Transverse colon (tissue), 4 donors: ENCODE results near the gene KCNC2.

Experiments
- EP300 ChIP-seq: sonication (generic); formaldehyde crosslinking; IDR thresholded peaks from one replicate; pipeline ENCODE4 v1.6.1; 2017; ENCODE audit warnings: antibody characterized with exemption, low read depth
- POLR2A ChIP-seq: fragments of 450-650 bp; IDR thresholded peaks from one replicate; pipeline ENCODE4 v1.6.1; 2016; ENCODE audit warnings: antibody characterized with exemption, mild to moderate bottlenecking, moderate library complexity
- POLR2AphosphoS5 ChIP-seq, 3 donors: sonication (generic); formaldehyde crosslinking; IDR thresholded peaks; one replicate each; pipeline ENCODE4 v1.6.1; 2016; ENCODE audit warnings: antibody characterized with exemption in 3 of 3
- TF ChIP-seq, protein P1 (sequence below), 5 experiments: fragments of 200-600 bp in 3 of 5; fragments of 450-650 bp in 2 of 5; sonication (generic) in 3 of 5; IDR thresholded peaks; 1 replicate in 2 of 5; 2 replicates in 3 of 5; pipeline ENCODE4 v1.5.1; 2016 to 2017; ENCODE audit warnings: antibody characterized with exemption in 5 of 5, inconsistent platforms in 3 of 5, mild to moderate bottlenecking in 2 of 5, moderate library complexity in 1 of 5

DNA sequence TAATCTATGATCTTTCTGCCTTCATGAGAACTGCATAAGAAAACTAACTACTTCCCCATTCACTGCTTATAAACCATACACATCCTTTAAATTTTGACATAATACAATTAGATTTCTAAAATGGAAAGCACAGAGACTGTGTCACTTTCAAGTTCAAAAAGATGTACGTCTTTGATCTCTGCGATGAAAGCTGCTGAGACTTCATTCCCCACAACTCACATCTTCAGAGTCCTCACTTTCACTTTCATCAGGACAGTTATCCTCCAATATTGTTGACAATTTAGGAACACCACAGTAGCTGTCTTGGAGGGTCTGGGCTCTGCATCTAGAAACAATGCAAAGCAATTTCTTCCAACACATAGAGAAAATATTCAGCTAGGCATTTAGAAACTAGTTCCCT is 47.9 kb upstream of the KCNC2 start:
- TF ChIP-seq, protein P1, sequence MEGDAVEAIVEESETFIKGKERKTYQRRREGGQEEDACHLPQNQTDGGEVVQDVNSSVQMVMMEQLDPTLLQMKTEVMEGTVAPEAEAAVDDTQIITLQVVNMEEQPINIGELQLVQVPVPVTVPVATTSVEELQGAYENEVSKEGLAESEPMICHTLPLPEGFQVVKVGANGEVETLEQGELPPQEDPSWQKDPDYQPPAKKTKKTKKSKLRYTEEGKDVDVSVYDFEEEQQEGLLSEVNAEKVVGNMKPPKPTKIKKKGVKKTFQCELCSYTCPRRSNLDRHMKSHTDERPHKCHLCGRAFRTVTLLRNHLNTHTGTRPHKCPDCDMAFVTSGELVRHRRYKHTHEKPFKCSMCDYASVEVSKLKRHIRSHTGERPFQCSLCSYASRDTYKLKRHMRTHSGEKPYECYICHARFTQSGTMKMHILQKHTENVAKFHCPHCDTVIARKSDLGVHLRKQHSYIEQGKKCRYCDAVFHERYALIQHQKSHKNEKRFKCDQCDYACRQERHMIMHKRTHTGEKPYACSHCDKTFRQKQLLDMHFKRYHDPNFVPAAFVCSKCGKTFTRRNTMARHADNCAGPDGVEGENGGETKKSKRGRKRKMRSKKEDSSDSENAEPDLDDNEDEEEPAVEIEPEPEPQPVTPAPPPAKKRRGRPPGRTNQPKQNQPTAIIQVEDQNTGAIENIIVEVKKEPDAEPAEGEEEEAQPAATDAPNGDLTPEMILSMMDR (IDR thresholded peaks at IDR 0.05) = no peak
- TF ChIP-seq POLR2A = no peak
- TF ChIP-seq POLR2AphosphoS5 (IDR thresholded peaks at IDR 0.05) = no peak
- no peak for TF ChIP-seq EP300
